Calu3 (cell line): ENCODE data around the gene HK1. TPM values are rescaled to one million over a fixed set of nuclear protein-coding genes. Genes with fewer than 3 reads are reported as not detected.
"Not testable (repeated sequence)": the region's sequence is repeated elsewhere in the genome, so short reads cannot be mapped to it uniquely, and the experiment has no call there.

Source experiments
- BruUV-seq: library from RNA; stranded (reverse); fragments of 400-500 nt; replicated peaks from 2 replicates; lab custom pipeline; 2021; lab: Mats Ljungman, UMichigan
- CTCF ChIA-PET: fragments of 300-600 bp; sonication (Branson Sonifier 250); formaldehyde crosslinking; loops from one replicate; lab custom pipeline; 2022; ENCODE audit warnings: antibody characterized with exemption; lab: Charles Lee
- DNase-seq: peaks from one replicate; pipeline ENCODE4 v3.0.0; 2022
- H3K27ac Mint-ChIP-seq: one replicate; pipeline ENCODE4 v1.8.0; 2022; ENCODE audit warnings: mixed read lengths; ENCODE audit not compliant: unreplicated experiment
- H3K27me3 Mint-ChIP-seq: one replicate; pipeline ENCODE4 v1.8.0; 2022; ENCODE audit warnings: mixed read lengths; ENCODE audit not compliant: unreplicated experiment
- H3K36me3 Mint-ChIP-seq: one replicate; pipeline ENCODE4 v1.8.0; 2022; ENCODE audit warnings: mild to moderate bottlenecking, moderate library complexity, mixed read lengths; ENCODE audit not compliant: insufficient read depth, unreplicated experiment
- H3K4me1 Mint-ChIP-seq: one replicate; pipeline ENCODE4 v1.8.0; 2022; ENCODE audit warnings: mild to moderate bottlenecking, low read depth, mixed read lengths; ENCODE audit not compliant: unreplicated experiment
- H3K4me3 Mint-ChIP-seq: one replicate; pipeline ENCODE4 v1.8.0; 2022; ENCODE audit warnings: mild to moderate bottlenecking, low read depth, moderate library complexity, mixed read lengths; ENCODE audit not compliant: unreplicated experiment
- H3K9me3 Mint-ChIP-seq: one replicate; pipeline ENCODE4 v1.8.0; 2022; ENCODE audit warnings: low read depth, mixed read lengths; ENCODE audit not compliant: unreplicated experiment
- CTCF ChIP-seq: fragments of 200-600 bp; IDR thresholded peaks from one replicate; pipeline ENCODE4 v1.8.0; 2022; ENCODE audit warnings: antibody characterized with exemption; ENCODE audit not compliant: unreplicated experiment
- intact Hi-C: fragments of 100-400 bp; cut with micrococcal nuclease; formaldehyde crosslinking; loops from one replicate; pipeline ENCODE4 v1.10.0; 2022; ENCODE audit not compliant: unreplicated experiment
- total RNA-seq: library from RNA; stranded (reverse); gene quantifications from 2 replicates; pipeline ENCODE4 v1.2.3, GENCODE V29; 2022

Gene HK1
- total RNA-seq, 1 experiment from 2014 or later, result 58.8 TPM

- no peak overlapping the region for H3K27ac Mint-ChIP-seq
- no peak overlapping the region for H3K4me3 Mint-ChIP-seq
- H3K9me3 Mint-ChIP-seq, result no peaks in the 10 kb centered on the region
- intact Hi-C loops, result no loop called here
- no peaks in the 10 kb centered on the region for H3K27me3 Mint-ChIP-seq
- peaks cover 95% of the 10 kb centered on the region for H3K36me3 Mint-ChIP-seq
- DNase-seq, result no peak
- no peaks in the 10 kb centered on the region for H3K4me1 Mint-ChIP-seq
- CTCF ChIA-PET, result no interaction called here
- BruUV-seq, result no TSS peak
- TF ChIP-seq CTCF, result no peak
Measured at GRCh38 chr10:69247313-69247710, 31.0 kb upstream of the HK1 start.

GRCh38 chr10:69248117-69248730, 30.1 kb upstream of the HK1 start:
- peaks cover 95% of the 10 kb centered on the region for H3K36me3 Mint-ChIP-seq
- CTCF ChIA-PET, result interaction anchor here (0.7 kb wide), 1 partner anchor 120 kb away, joined by 4 read pairs; no protein-coding TSS in a partner anchor
- TF ChIP-seq CTCF, result no peak
- intact Hi-C loops, result no loop called here
- no peaks in the 10 kb centered on the region for H3K9me3 Mint-ChIP-seq
- H3K27ac Mint-ChIP-seq, result no peak overlapping the region
- H3K27me3 Mint-ChIP-seq, result no peaks in the 10 kb centered on the region
- no peak for DNase-seq
- no peak overlapping the region for H3K4me3 Mint-ChIP-seq
- BruUV-seq, result no TSS peak
- H3K4me1 Mint-ChIP-seq, result no peaks in the 10 kb centered on the region

GRCh38 chr10:69250041-69250440, 28.3 kb upstream of the HK1 start:
- no peaks in the 10 kb centered on the region for H3K4me1 Mint-ChIP-seq
- H3K4me3 Mint-ChIP-seq, result no peak overlapping the region
- no peak overlapping the region for H3K27ac Mint-ChIP-seq
- H3K27me3 Mint-ChIP-seq, result no peaks in the 10 kb centered on the region
- no peaks in the 10 kb centered on the region for H3K9me3 Mint-ChIP-seq
- intact Hi-C loops, result no loop called here
- CTCF ChIA-PET, result interaction anchor here (0.6 kb wide), 1 partner anchor 88 kb away, joined by 3 read pairs; no protein-coding TSS in a partner anchor
- H3K36me3 Mint-ChIP-seq, result peaks cover 95% of the 10 kb centered on the region
- BruUV-seq, result no TSS peak
- no peak for DNase-seq
- TF ChIP-seq CTCF, result no peak

GRCh38 chr10:69251417-69251816, 26.9 kb upstream of the HK1 start:
- peaks cover 98% of the 10 kb centered on the region for H3K36me3 Mint-ChIP-seq
- H3K27me3 Mint-ChIP-seq, H3K4me1 Mint-ChIP-seq, DNase-seq, H3K27ac Mint-ChIP-seq, CTCF ChIA-PET, H3K9me3 Mint-ChIP-seq, intact Hi-C loops, H3K4me3 Mint-ChIP-seq, BruUV-seq: not testable (repeated sequence)

- Mint-ChIP-seq H3K4me1 (no peaks in the 10 kb centered on the region), H3K36me3 (peaks cover 98% of the 10 kb centered on the region), H3K27me3 (no peaks in the 10 kb centered on the region), H3K4me3 (no peak overlapping the region), H3K27ac (no peak overlapping the region), H3K9me3 (no peaks in the 10 kb centered on the region)
- CTCF ChIA-PET, result no interaction called here
- no peak for DNase-seq
- intact Hi-C loops, result no loop called here
- TF ChIP-seq CTCF, result no peak
- no TSS peak for BruUV-seq
Measured at GRCh38 chr10:69253171-69253570, 25.1 kb upstream of the HK1 start.
